Measurements from ENCODE around the gene ZNF292.

The ZNF292 gene

DNA sequence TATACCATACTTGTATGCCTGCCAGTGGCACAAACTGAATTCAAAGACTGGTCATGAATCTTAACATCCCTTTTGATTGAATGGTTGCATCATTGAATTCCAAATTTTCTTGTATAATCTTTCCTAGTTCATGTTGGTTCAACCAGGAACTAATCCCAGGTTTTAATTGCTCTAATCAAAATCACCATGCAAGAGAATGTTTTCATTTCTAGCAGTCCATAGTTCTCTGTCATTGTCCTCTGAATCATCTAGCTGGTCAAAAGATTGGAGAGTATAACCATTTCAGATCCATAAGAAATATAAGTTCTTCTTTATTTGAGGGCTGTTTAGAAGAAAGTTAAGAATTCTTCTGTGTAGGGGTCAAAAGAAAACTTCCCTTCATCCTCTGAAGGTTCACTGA, 57.2 kb downstream of the ZNF292 start:
- TF ChIP-seq, protein P1, sequence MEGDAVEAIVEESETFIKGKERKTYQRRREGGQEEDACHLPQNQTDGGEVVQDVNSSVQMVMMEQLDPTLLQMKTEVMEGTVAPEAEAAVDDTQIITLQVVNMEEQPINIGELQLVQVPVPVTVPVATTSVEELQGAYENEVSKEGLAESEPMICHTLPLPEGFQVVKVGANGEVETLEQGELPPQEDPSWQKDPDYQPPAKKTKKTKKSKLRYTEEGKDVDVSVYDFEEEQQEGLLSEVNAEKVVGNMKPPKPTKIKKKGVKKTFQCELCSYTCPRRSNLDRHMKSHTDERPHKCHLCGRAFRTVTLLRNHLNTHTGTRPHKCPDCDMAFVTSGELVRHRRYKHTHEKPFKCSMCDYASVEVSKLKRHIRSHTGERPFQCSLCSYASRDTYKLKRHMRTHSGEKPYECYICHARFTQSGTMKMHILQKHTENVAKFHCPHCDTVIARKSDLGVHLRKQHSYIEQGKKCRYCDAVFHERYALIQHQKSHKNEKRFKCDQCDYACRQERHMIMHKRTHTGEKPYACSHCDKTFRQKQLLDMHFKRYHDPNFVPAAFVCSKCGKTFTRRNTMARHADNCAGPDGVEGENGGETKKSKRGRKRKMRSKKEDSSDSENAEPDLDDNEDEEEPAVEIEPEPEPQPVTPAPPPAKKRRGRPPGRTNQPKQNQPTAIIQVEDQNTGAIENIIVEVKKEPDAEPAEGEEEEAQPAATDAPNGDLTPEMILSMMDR (conservative IDR thresholded peaks at IDR 0.05; ENCODE audit: low read length), result no peak
- H3K4me3 ChIP-seq (ENCODE audit: low read length), result no peak overlapping the region
- DNase-seq (ENCODE audit: low read depth), result no peak

DNA sequence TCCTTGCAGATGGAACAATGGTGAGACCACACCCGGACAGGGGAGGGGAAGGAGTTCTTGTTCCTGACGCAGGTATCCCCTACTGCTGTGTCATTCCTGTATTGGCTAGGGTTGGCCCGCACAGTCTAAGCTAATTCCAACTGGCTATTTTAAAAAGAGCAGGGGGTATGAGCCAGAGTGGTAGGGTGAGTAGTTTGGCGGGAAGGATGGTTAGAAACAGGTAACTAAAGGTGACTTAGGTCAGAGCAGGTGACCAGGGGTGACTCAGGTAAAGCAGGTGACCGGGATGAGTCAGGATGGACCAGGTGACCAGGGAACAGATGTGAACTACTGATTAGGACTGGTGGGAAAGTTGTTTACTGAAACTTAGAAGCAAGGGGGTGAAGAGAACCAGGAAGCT, 58.0 kb downstream of the ZNF292 start:
- no peak for DNase-seq (ENCODE audit: low read depth)
- H3K4me3 ChIP-seq (ENCODE audit: low read length), result no peak overlapping the region
- TF ChIP-seq, protein P1 (conservative IDR thresholded peaks at IDR 0.05; ENCODE audit: low read length), result no peak

DNA sequence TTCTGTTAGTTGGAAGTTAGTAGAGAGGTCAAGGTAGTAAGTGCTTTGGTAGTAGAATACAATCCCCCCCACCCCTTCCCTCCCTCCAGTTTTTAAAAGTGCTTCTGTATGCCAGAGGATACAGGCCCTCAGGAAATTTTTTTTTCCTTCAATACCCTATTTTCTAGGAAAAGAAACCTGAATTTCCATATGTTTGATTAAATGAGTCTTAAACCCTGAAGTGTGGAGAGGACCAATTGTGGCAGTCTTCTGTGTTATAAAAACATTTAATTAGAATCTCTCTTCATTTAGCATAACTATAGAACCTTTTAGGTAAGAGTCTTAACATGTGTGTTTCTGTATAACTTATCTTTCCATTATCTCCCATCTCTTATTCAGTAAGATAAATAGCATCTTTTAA, 59.5 kb downstream of the ZNF292 start:
- H3K4me3 ChIP-seq (ENCODE audit: low read length), result no peak overlapping the region
- TF ChIP-seq, protein P1 (conservative IDR thresholded peaks at IDR 0.05; ENCODE audit: low read length), result no peak
- no peak for DNase-seq (ENCODE audit: low read depth)

DNA sequence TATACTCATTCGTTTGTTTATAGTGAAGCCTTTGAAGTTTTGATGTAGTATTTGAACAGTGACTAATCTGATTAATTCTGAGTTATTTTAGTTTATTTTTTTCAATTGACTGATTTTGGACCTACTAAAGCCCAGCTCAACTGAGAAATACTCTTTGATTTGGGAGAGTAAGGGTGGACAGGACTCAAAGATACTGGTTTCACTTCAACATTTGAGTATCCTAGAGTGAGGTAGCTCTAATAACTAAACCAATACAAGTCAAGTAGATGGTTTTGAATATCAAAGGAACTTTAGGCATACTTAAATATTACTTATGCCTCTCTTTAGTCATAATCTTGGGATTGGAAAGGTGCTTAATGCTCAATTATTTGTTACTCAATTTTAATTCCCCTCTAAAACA, 65.6 kb downstream of the ZNF292 start:
- no peak for DNase-seq (ENCODE audit: low read depth)
- TF ChIP-seq, protein P1 (conservative IDR thresholded peaks at IDR 0.05; ENCODE audit: low read length), result no peak
- no peak overlapping the region for H3K4me3 ChIP-seq (ENCODE audit: low read length)

DNA sequence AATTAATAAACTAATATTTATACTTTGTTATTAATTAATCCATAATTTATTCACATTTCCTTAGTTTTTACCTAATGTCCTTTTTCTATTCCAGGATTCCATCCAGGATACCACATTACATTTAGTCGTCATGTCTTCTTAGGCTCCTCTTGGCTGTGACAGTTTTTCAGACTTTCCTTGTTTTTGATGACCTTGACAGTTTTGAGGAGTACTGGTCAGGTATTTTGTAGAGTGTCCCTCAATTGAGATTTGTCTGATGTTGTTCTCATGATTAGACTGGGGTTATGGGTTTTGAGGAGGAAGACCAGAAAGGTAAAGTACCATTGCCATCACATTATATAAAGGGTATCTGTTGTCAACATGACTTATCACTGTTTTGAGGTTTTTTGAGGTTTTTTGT, 67.3 kb downstream of the ZNF292 start:
- no peak for DNase-seq (ENCODE audit: low read depth)
- H3K4me3 ChIP-seq (ENCODE audit: low read length), result no peak overlapping the region
- TF ChIP-seq, protein P1 (conservative IDR thresholded peaks at IDR 0.05; ENCODE audit: low read length), result no peak

DNA sequence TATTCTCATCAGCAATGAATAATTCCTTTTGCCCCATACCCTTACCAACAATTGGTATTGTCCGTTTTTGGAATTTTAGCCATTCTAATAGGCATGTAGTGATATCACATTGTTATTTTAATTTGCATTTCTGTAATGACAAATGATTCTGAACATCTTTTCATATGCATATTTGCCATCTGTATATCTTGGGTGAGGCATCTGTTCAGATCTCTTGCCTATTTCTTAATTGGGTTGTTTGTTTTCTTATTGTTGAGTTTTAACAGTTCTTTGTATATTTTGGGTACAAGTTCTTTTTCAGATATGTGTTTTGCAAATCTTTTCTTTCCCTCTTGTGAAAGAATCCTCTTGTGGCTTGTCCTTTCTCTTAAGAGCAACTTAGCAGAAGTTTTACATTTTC, 69.6 kb downstream of the ZNF292 start:
- H3K4me3 ChIP-seq (ENCODE audit: low read length), result no peak overlapping the region
- no peak for DNase-seq (ENCODE audit: low read depth)
- TF ChIP-seq, protein P1 (conservative IDR thresholded peaks at IDR 0.05; ENCODE audit: low read length), result no peak; the same call in 1 of the 2 replicates

DNA sequence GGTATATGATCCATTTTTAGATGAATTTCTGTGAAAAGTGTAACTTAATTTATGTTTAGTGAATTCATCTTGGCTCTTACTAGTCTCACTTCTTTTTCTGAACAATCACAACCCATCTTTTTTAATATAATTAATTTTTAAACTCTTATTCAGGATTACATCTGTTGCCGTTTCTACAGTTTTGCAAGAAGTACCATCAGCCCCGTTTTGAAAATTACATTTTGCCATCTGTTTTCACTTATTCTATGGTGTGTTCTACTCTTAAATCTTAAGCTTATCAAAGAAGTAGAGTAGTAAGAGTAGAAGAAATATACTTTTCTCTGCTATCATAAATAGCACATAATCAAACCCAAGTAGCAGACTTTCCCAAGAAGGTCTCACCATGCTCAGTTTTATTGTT, 70.1 kb downstream of the ZNF292 start:
- H3K4me3 ChIP-seq (ENCODE audit: low read length), result no peak overlapping the region
- no peak for DNase-seq (ENCODE audit: low read depth)
- TF ChIP-seq, protein P1 (conservative IDR thresholded peaks at IDR 0.05; ENCODE audit: low read length), result no peak

All from AG10803 (cell line).